ENCODE data around the gene HCST.

The HCST gene, protein sequence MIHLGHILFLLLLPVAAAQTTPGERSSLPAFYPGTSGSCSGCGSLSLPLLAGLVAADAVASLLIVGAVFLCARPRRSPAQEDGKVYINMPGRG

DNA sequence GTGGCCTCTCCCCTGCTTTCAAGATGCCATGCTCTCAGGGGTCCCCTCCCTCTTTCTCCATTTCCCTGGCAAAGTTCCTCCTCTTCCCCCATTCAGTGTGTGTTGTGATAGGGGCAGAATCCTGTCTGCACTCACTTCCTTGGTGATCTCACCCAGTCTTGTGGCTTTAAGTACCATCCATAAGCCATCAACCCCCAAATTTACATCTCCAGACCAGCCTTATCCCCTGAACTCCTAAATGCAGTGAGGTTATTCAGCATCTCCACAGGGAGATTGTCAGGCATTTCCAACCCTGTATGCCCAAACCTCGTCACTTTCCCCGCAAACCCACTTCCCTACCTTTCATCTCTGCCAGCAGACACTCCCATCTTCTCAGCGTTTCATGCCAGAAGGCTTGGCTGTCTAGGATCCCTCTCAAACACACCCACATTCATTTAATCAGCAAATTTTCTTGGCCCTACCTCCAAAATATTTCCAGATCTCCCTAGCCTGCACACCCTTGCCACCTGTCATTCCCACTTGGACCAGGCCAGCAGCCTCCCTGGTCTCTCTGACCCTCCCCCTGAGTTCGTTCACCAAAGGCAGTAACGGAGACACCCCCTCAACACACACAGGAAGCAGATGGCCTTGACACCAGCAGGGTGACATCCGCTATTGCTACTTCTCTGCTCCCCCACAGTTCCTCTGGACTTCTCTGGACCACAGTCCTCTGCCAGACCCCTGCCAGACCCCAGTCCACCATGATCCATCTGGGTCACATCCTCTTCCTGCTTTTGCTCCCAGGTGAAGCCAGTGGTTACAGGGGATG is at the start of gene HCST:
Gene HCST, plus strand, starts transcription at position 676 of the 808 bp plus-strand sequence. Its CDS starts 65 bp downstream, at position 741.
- no peak for DNase-seq

DNA sequence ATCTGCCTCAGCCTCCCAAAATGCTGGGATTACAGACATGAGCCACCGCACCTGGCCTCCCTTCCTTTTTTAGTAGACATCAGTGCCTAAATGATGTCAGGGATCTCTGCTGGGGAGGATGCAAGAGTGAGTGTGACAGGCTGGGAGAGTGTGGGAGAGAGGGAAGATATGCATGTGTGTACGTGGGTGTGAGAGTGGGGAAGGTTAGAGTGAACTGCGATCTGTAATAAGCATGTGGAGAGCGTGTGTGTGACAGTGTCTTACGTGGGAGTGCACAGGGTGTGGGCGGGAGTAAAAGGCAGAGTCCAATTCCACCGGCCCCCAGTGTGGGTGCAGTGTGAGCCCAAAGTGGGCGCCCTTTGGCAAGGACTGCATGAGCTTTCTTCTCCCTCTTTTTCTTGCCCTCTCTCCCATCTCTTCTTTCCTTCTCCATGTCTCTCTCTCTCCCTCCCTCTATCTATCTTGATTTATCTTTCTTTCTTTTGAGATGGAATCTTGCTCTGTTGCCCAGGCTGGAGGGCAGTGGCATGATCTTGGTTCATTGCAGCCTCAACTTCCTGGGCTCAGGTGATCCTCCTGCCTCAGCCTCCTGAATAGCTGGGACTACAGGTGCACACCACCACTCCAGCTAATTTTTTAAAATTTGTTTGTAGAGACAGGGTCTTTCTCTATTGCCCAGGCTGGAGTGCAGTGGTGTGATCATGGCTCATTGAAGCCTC is 49.1 kb upstream of the HCST start:
- no peak for DNase-seq

DNA sequence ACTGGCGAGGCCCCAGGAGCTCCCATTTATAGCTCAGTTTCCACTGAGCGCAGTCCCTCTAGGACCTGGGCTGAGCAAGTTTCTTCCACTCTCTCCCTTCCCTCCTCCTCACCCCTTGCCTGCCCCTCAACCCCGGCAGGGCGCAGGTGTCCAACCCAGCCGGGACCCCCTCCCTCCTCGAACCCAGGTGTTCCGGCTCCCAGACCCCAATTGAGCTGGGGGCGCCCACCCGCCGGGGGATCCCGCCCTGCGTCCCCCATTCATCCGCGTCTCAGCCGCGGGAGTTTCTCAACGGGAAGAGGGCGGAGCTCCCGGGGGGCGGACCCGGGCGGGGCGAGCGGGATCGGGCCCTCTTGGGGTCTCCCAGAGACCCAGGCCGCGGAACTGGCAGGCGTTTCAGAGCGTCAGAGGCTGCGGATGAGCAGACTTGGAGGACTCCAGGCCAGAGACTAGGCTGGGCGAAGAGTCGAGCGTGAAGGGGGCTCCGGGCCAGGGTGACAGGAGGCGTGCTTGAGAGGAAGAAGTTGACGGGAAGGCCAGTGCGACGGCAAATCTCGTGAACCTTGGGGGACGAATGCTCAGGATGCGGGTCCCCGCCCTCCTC is 45.7 kb upstream of the HCST start, which contains the start of gene KIRREL2:
Gene KIRREL2, plus strand, starts transcription at position 366 of the 604 bp plus-strand sequence. Its CDS starts 209 bp downstream, at position 575.
- no peak for DNase-seq

DNA sequence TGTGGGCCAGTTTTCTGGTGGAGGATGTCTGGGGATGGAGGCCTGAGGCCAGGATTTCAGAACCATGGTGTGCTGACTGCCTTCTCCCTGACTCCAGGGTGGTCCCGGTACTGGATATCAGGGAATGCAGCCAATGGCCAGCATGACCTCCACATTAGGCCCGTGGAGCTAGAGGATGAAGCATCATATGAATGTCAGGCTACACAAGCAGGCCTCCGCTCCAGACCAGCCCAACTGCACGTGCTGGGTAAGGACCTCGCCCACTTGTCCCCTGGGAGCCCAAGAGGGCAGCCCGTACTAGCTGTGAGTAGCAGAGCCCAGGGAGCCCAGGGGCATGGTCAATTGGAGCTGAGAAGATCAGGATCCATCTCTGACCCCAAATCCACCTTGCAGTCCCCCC is 44.0 kb upstream of the HCST start:
- no peak for DNase-seq

DNA sequence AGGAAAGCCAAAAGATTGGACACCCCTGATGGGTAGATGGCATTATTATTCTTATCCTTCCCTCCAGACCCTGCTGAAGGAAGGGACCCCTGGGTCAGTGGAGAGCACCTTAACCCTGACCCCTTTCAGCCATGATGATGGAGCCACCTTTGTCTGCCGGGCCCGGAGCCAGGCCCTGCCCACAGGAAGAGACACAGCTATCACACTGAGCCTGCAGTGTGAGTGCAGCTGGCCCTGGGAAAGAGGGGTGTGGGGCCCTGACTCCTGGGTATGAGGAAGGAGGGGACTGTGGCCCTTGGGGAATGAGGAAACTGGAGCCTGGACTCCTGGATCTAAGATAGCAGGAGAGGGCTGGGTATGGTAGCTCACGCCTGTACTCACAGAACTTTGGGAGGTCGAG is 42.9 kb upstream of the HCST start:
- no peak for DNase-seq

DNA sequence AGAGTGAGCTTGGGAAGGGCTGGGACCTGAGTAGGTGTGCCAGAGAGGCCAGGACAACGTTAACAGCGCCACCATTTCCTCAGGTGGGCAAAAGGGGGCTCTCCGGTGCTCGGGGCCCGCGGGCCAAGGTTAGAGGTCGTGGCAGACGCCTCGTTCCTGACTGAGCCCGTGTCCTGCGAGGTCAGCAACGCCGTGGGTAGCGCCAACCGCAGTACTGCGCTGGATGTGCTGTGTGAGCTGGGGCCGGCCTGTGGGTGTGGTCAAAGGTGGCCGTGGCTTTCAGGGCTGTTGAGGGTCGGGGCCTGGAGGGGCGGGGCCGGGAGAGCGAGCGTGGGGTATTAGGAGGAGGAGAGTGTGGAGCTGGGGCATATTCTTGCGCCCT is 41.9 kb upstream of the HCST start:
- DNase-seq: no peak

DNA sequence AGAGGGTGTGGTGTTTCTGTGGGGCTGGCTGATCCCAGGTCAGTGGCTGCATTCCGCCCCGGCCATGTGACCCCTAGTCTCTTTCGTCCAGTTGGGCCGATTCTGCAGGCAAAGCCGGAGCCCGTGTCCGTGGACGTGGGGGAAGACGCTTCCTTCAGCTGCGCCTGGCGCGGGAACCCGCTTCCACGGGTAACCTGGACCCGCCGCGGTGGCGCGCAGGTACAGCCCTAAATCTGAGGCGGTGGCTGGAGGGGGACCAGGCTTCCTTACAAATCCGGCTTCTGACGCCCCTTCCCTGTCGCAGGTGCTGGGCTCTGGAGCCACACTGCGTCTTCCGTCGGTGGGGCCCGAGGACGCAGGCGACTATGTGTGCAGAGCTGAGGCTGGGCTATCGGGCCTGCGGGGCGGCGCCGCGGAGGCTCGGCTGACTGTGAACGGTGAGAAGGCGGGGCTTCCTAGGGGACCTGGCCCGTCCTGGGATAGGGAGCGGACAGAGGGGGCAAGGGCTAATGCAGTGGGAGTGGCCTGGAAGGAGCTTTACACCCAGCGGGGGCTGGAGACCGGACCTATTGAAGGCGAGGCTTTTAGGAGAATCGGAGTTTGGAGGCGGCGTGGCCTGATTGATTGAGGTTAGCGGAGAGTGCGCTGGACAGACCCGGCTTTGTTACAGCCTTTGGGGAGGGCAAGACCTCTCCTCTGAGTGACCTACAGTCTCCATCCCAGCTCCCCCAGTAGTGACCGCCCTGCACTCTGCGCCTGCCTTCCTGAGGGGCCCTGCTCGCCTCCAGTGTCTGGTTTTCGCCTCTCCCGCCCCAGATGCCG is 41.3 kb upstream of the HCST start:
- DNase-seq: no peak

DNA sequence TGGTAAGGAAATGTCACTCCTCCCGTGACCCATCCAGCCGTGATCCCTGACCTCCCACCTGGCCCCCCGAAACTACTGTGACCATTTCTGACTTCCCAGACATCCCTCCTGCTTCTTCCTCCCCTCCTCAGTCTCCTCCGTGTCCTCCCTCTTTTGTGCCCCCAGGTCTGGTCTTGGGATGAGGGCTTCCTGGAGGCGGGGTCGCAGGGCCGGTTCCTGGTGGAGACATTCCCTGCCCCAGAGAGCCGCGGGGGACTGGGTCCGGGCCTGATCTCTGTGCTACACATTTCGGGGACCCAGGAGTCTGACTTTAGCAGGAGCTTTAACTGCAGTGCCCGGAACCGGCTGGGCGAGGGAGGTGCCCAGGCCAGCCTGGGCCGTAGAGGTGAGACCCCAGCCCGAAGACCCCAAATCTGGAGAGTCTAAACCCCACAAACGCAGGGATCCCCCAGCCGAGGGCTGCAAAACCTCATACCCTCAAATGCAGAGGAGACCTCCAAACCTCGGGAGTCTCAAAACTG is 40.6 kb upstream of the HCST start:
- no peak for DNase-seq

DNA sequence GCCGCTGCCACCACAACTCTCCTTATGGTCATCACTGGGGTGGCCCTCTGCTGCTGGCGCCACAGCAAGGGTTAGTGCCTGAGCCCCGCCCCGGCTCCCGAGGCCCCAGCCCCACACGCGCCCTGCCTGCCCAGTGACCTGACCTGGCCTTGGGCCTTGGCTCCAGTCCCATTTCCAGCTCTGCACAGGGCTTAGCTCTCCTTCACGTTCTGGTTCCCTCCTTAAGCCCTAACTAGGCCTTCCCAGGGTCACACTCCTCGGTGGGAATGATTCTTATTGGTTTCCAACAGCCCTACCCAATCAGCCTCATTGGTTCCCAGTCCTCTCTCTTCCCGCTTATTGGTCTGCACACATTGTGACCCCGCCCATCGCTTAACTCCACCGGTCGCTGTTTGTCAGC is 39.8 kb upstream of the HCST start:
- DNase-seq: no peak

DNA sequence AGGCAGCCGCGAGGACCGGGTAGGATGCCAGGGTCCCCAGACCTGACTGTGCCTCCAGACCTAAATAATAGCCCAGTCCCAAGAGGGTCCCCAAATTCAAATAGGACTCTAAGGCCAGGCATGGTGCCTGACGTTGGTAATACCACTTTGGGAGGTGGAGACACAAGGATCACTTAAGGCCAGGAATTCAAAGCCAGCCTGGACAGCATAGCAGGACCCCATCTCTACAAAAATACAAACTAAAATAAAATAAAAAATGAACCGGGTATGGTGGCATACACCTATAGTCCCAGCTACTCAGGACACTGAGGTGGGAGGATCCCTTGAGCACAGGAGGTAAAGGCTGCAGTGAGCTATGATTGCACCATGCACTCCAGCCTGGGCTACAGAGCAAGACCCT is 39.3 kb upstream of the HCST start:
- DNase-seq: no peak

DNA sequence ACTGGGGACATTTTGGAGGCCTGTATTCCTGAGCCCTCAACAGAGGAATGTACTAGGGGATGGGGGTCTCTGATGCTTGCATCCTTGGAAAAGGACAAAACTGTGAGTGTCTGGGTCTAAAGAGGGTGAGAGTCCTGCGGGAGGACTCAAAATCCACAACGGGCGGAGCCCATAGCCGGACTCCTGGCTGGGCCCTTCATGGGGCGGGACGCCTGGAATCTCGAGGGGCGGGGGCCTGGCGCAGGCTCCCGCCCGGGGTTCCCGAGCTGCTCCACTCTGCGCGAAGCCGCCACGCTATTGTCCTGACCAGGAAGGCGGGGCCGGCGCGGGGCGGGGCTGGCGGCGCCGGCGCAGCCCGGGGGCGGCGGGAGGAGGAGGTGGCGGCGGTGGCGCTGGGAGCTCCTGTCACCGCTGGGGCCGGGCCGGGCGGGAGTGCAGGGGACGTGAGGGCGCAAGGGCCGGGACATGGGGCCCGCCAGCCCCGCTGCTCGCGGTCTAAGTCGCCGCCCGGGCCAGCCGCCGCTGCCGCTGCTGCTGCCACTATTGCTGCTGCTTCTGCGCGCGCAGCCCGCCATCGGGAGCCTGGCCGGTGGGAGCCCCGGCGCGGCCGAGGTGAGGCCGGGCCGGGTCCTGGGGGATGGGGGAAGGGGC is 34.0 kb upstream of the HCST start, which contains the start of gene APLP1:
Gene APLP1, plus strand, starts transcription at position 403 of the 651 bp plus-strand sequence. Its CDS starts 63 bp downstream, at position 466.
- peak; percentile 79 to 85 for DNase-seq

DNA sequence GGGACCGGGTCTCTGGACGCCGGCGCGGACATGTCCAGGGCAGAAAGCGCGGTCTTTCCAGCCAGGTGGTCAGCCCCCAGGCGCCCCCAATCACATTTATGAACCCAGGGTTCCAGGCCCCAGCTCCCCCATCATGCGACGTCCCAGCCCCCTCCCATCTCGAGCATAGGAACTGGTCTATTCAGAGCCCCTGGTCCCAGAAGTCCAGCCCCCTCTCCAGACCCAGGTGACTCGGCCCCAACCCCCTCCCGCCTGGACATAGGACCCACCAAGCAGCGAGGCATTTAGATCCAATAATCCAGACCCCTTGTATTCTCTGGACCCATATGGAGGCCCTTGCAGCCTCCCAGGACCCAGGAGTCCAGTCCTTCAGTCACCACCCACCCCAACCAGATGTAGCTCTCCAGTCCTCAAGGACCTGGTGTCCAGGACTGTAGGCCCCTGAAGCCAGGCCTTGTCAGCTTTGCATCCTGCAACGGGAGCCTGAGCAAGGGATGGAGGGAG is 33.5 kb upstream of the HCST start:
- no peak for DNase-seq

DNA sequence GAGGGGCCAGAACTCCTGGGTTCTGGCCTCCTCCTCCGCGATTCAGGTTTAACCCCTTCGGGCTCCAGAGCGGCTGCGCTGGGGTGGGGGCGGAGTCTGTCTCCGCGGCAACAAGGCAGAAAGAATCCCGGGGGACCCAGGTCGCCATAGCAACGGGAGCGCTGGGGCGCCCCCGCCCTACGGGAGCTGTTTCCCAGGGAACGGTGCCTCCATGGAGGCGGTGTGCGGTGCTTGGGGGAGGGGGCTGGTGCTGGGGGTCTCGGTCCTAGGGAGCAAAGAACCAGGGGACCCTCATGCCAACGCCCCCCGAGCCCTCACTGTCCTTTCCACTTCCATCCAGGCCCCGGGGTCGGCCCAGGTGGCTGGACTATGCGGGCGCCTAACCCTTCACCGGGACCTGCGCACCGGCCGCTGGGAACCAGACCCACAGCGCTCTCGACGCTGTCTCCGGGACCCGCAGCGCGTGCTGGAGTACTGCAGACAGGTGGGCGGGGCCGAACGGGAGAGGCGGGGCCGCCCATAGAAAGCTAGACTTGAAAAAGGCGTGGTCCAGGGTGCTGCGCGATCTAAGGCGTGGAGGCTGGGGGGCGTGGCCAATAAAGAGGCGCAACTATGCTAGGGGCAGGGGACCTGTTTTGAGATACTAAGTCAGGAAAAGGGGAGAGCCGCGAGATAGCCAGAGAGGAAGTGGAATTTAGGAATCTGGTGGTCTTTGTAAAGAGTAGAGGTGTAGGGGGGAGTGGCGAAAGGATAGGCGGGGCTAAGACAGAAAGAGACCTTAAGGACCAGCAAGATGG is 32.8 kb upstream of the HCST start:
- DNase-seq: peak; percentile 92 to 97

DNA sequence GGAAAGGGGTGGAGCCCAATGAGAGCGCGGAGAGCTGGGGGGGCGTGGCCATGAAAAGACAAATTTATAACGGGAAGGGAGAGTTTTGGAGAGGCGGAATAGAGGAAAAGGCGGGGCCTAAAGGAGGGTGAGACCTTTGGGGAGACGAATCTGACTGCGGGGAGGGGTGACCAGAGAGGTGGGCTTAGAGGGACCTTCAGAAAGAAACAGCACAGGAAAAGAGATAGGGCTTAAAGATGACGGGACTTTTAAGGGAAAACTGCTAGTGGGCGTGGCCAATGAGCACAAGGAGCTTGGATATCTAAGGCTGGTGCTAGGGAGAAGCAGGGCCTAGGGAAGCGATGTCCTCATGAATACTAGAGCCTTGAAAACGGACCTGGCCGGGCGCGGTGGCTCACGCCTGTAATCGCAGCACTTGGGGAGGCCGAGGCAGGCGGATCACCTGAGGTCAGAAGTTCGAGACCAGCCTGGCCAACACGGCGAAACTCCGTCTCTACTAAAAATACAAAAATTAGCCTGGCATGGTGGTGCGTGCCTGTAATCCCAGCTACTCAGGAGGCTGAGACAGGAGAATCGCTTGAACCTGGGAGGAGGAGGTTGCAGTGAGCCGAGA is 32.1 kb upstream of the HCST start:
- peak; percentile 51 to 65 for DNase-seq

DNA sequence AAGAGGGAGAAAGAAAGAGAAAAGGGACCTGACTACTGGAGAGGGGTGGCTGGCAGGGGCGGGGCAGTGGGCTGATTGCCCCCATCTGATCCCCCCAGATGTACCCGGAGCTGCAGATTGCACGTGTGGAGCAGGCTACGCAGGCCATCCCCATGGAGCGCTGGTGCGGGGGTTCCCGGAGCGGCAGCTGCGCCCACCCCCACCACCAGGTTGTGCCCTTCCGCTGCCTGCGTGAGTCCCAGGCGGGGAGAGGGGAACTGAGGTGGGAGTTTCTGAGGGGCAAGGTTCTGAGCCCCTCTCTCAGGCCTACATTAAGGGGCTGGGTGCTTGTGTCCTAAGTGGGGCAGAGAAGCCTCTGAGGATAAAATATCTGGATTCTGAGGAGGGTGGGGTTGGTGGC is 31.5 kb upstream of the HCST start:
- DNase-seq: no peak

DNA sequence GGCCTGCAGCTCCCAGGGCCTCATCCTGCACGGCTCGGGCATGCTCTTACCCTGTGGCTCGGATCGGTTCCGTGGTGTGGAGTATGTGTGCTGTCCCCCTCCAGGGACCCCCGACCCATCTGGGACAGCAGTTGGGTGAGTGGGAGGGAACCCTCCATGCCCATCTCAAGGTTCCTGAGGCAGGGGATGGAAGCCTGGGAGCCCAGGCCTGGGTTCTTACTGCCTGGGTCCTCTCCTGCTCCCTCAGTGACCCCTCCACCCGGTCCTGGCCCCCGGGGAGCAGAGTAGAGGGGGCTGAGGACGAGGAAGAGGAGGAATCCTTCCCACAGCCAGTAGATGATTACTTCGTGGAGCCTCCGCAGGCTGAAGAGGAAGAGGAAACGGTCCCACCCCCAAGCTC is 30.7 kb upstream of the HCST start:
- no peak for DNase-seq

DNA sequence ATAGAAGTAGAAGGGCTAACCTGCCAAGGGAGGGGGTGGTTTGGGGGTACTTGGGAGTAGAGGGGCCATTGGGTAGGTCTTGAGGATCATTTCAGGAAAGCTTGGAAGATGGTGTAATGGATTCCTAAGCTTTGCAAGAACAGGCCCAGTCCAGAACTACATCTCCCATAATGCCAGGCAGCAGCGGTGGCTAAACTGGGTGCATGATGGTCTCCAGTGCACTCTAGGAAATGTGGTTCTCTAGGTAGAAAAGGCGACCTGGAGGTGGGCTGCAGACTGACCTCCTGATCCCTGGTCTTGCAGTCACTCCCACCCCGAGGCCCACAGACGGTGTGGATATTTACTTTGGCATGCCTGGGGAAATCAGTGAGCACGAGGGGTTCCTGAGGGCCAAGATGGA is 30.1 kb upstream of the HCST start:
- no peak for DNase-seq

DNA sequence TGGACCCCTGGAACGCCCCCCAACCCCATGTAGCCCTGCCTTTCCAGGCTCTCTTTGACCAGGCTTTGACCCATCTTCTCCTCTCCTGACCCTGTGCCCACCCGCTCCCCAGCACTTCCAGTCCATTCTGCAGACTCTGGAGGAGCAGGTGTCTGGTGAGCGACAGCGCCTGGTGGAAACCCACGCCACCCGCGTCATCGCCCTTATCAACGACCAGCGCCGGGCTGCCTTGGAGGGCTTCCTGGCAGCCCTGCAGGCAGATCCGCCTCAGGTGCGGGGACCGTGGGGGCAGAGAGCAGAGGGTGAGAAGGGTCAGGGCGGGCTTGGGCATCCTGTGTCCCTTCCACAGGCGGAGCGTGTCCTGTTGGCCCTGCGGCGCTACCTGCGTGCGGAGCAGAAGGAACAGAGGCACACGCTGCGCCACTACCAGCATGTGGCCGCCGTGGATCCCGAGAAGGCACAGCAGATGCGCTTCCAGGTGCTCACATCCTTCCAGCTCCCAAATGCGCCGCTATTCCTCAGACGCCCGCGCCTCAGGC is 27.9 kb upstream of the HCST start:
- DNase-seq: no peak

DNA sequence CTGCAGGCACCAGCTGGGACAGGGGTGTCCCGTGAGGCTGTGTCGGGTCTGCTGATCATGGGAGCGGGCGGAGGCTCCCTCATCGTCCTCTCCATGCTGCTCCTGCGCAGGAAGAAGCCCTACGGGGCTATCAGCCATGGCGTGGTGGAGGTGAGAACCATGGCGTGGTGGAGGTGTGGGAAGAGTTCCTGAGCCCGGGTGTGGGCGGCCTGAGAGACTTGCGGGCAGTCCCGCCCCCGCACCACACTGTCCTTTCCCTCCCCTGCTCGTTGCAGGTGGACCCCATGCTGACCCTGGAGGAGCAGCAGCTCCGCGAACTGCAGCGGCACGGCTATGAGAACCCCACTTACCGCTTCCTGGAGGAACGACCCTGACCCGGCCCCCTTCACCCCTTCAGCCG is 23.3 kb upstream of the HCST start:
- no peak for DNase-seq

DNA sequence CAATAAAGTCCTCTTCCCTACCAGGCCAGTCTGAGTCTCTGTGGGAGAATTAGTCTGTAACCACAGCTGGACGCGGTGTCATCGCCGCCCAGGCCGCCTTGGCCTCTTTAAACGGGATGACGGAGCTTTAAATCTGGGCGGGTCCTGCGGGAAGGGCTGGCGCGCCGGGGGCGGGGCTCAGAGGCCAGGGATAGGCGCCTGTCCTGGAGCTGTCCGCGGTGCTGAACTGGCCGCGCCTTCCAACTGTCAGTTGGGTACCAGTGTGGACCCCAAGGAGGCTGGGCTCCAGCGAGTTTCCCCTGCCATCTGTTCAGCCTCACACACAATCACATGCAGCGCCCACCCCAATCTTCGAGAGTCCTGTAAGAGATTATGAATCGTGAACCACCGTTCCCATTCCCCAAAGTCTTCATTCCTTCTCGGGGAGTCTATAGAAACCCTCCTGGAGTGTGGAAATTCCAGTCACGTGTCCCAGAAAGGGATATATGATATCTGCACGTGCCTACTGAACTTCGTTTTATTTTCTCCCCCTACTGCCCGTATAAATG is 22.5 kb upstream of the HCST start:
- no peak for DNase-seq

Measured in NCI-H1930 (cell line).